HCT116 (cell line): ENCODE measurements around the gene CCDC83. TPM values are rescaled to one million over a fixed set of nuclear protein-coding genes. Genes with fewer than 3 reads are reported as not detected.

ENCODE experiments used
- ATAC-seq: fragments of 200-7000 bp; cut with Tn5 transposase; 2 replicates; pipeline ENCODE4 v1.9.1; 2020; ENCODE audit warnings: mild to moderate bottlenecking, moderate library complexity
- BruUV-seq: library from RNA; stranded (reverse); fragments of 400-500 nt; replicated peaks from 2 replicates; lab custom pipeline; 2021; lab: Mats Ljungman, UMichigan
- CTCF ChIA-PET: fragments of 300-600 bp; sonication (Branson Sonifier 250); formaldehyde crosslinking; loops from one replicate; lab custom pipeline; 2021; ENCODE audit warnings: antibody characterized with exemption; lab: Charles Lee
- POLR2A ChIA-PET: fragments of 300-600, 350-600 bp; sonication (Branson Sonifier 250); formaldehyde crosslinking; loops from one replicate; lab custom pipeline; 2021; ENCODE audit warnings: antibody characterized with exemption; lab: Charles Lee
- RAD21 ChIA-PET, 2 experiments: fragments of 300-600 bp; sonication (Branson Sonifier 250); formaldehyde crosslinking; loops; one replicate each; lab custom pipeline; 2023; ENCODE audit warnings: low total read pairs in 2 of 2; ENCODE audit not compliant: uncharacterized antibody in 2 of 2, unreplicated experiment in 2 of 2, low non-redundant PET in 1 of 2; lab: Charles Lee
- DNase-seq: peaks from one replicate; pipeline ENCODE4 v3.0.0-alpha.2; 2010; ENCODE audit warnings: low read depth, low spot score
- H2AFZ ChIP-seq: fragments of 200-600 bp; shearing (Covaris generic), sonication (generic); 2 replicates; pipeline ENCODE4 v1.6.1; 2017; ENCODE audit warnings: low read depth, mixed run types, mixed read lengths, antibody characterized with exemption, low read length; ENCODE audit not compliant: poor library complexity, severe bottlenecking
- H3K27ac ChIP-seq: 2 replicates; pipeline ENCODE4 v1.5.1; 2012; ENCODE audit warnings: low read depth, low read length
- H3K27me3 ChIP-seq: fragments of 200-600 bp; sonication (generic); 2 replicates; pipeline ENCODE4 v1.6.1; 2016; ENCODE audit warnings: mixed run types, low read length, mixed read lengths; ENCODE audit not compliant: insufficient read depth
- H3K36me3 ChIP-seq, 2 experiments: fragments of 200-500 bp in 1 of 2; fragments of 200-600 bp in 1 of 2; sonication (Bioruptor generic) in 1 of 2; sonication (generic) in 1 of 2; 2 replicates each; pipeline versions ENCODE4 v1.5.1 to v1.6.1; 2014 to 2016; ENCODE audit warnings: low read length in 2 of 2, inconsistent platforms in 1 of 2, mixed read lengths in 1 of 2, mixed run types in 1 of 2; ENCODE audit not compliant: insufficient read depth in 2 of 2, control insufficient read depth in 1 of 2
- H3K4me1 ChIP-seq, 2 experiments: fragments of 200-600 bp in 1 of 2; sonication (generic) in 1 of 2; 2 replicates each; pipeline versions ENCODE4 v1.5.1 to v1.6.1; 2012 to 2017; ENCODE audit warnings: low read length in 2 of 2, inconsistent platforms in 1 of 2, mild to moderate bottlenecking in 1 of 2, mixed read lengths in 1 of 2, mixed run types in 1 of 2, moderate library complexity in 1 of 2; ENCODE audit not compliant: insufficient read depth in 2 of 2, control insufficient read depth in 1 of 2
- H3K4me2 ChIP-seq: fragments of 200-600 bp; sonication (generic); 2 replicates; pipeline ENCODE4 v1.6.1; 2017; ENCODE audit warnings: mixed run types, low read length, mixed read lengths
- H3K4me3 ChIP-seq, 2 experiments: fragments of 200-600 bp in 1 of 2; sonication (generic) in 1 of 2; replicated peaks in 1 of 2; 2 replicates each; pipeline ENCODE4 v1.5.1; 2011 to 2016; ENCODE audit warnings: low read length in 2 of 2, control low read depth in 1 of 2, low read depth in 1 of 2, mild to moderate bottlenecking in 1 of 2, mixed read lengths in 1 of 2, mixed run types in 1 of 2
- H3K79me2 ChIP-seq: fragments of 200-600 bp; sonication (generic); 2 replicates; pipeline ENCODE4 v1.6.1; 2017; ENCODE audit warnings: mild to moderate bottlenecking, mixed run types, low read length, moderate library complexity, mixed read lengths; ENCODE audit not compliant: insufficient read depth
- H3K9ac ChIP-seq: fragments of 200-600 bp; sonication (generic); 2 replicates; pipeline ENCODE4 v1.6.1; 2016; ENCODE audit warnings: low read length, mixed read lengths
- H3K9me2 ChIP-seq: fragments of 200-600 bp; sonication (generic), shearing (Covaris generic); 2 replicates; pipeline ENCODE4 v1.6.1; 2017; ENCODE audit warnings: mixed run types, mild to moderate bottlenecking, moderate library complexity; ENCODE audit not compliant: insufficient read depth
- H3K9me3 ChIP-seq, 2 experiments: fragments of 200-500 bp in 1 of 2; fragments of 200-600 bp in 1 of 2; sonication (Bioruptor generic) in 1 of 2; sonication (generic) in 1 of 2; 2 replicates each; pipeline ENCODE4 v1.6.1; 2014 to 2017; ENCODE audit warnings: low read length in 2 of 2, mixed read lengths in 2 of 2, inconsistent platforms in 1 of 2, low read depth in 1 of 2, mild to moderate bottlenecking in 1 of 2, mixed run types in 1 of 2, moderate library complexity in 1 of 2; ENCODE audit not compliant: control insufficient read depth in 1 of 2, insufficient read depth in 1 of 2
- H4K20me1 ChIP-seq: fragments of 200-600 bp; sonication (generic), shearing (Covaris generic); 2 replicates; pipeline ENCODE4 v1.6.1; 2017; ENCODE audit warnings: mixed run types, mild to moderate bottlenecking, moderate library complexity; ENCODE audit not compliant: insufficient read depth
- ATF3 ChIP-seq: IDR thresholded peaks from 2 replicates; pipeline ENCODE4 v1.6.1; 2012
- CTCF ChIP-seq, 3 experiments: fragments of 200-600 bp in 1 of 3; sonication (generic) in 1 of 3; IDR thresholded peaks in 2 of 3; conservative IDR thresholded peaks in 1 of 3; 2 replicates each; pipeline ENCODE4 v1.5.1; 2012 to 2017; ENCODE audit warnings: low read depth in 2 of 3, low read length in 2 of 3, antibody characterized with exemption in 1 of 3, borderline replicate concordance in 1 of 3, control low read depth in 1 of 3, mild to moderate bottlenecking in 1 of 3, mixed read lengths in 1 of 3, mixed run types in 1 of 3, moderate library complexity in 1 of 3; ENCODE audit not compliant: insufficient read depth in 1 of 3
- EGR1 ChIP-seq: IDR thresholded peaks from 2 replicates; pipeline ENCODE4 v1.6.1; 2012; ENCODE audit warnings: low read depth
- EZH2 ChIP-seq: fragments of 200-600 bp; sonication (generic); IDR thresholded peaks from 2 replicates; pipeline ENCODE4 v1.6.1; 2017; ENCODE audit warnings: antibody characterized with exemption, mixed run types
- MAX ChIP-seq: IDR thresholded peaks from 2 replicates; pipeline ENCODE4 v1.6.1; 2012
- POLR2A ChIP-seq: IDR thresholded peaks from 2 replicates; pipeline ENCODE4 v1.7.0; 2011; ENCODE audit warnings: borderline replicate concordance; ENCODE audit not compliant: insufficient read depth, insufficient read length; ENCODE audit errors: extremely low read depth
- POLR2AphosphoS5 ChIP-seq: IDR thresholded peaks from 2 replicates; pipeline ENCODE4 v1.6.1; 2011; ENCODE audit warnings: mild to moderate bottlenecking, low read depth, low read length, moderate library complexity
- REST ChIP-seq: IDR thresholded peaks from 2 replicates; pipeline ENCODE4 v1.6.1; 2012; ENCODE audit warnings: low read depth
- SIN3A ChIP-seq: IDR thresholded peaks from 2 replicates; pipeline ENCODE4 v1.6.1; 2012; ENCODE audit warnings: low read depth
- SRF ChIP-seq: IDR thresholded peaks from 2 replicates; pipeline ENCODE4 v1.6.1; 2012; ENCODE audit warnings: low read depth
- TCF7L2 ChIP-seq: IDR thresholded peaks from 2 replicates; pipeline ENCODE4 v1.7.0; 2011; ENCODE audit warnings: borderline replicate concordance, inconsistent platforms; ENCODE audit not compliant: insufficient read depth, insufficient read length; ENCODE audit errors: extremely low read depth
- YY1 ChIP-seq: IDR thresholded peaks from 2 replicates; pipeline ENCODE4 v1.6.1; 2011; ENCODE audit warnings: low read length, low read depth, moderate library complexity, mild to moderate bottlenecking; ENCODE audit not compliant: insufficient replicate concordance; ENCODE audit errors: extremely low read depth
- ZFX ChIP-seq: fragments of 450-650 bp; IDR thresholded peaks from 2 replicates; pipeline ENCODE4 v1.6.1; 2017
- ZNF274 ChIP-seq: fragments of 200-500 bp; sonication (Bioruptor generic); IDR thresholded peaks from 2 replicates; pipeline ENCODE4 v1.6.1; 2014; ENCODE audit warnings: mild to moderate bottlenecking, low read depth, low read length, inconsistent platforms
- intact Hi-C: fragments of 100-400 bp; cut with micrococcal nuclease; formaldehyde crosslinking; loops from 2 replicates; pipeline ENCODE4 v1.10.0; 2022
- total RNA-seq: library from RNA; stranded (reverse); gene quantifications from one replicate; pipeline ENCODE4 v1.2.1, GENCODE V29; 2021; ENCODE audit not compliant: unreplicated experiment

The CCDC83 gene
- total RNA-seq, 1 experiment from 2014 or later = not detected

GRCh38 chr11:85955531-85955930 lies 100.3 kb downstream of the CCDC83 start:
- H2AFZ ChIP-seq = no peak overlapping the region
- no peak overlapping the region for H3K4me3 ChIP-seq
- no peak for TF ChIP-seq ZNF274
- TF ChIP-seq ATF3 = no peak
- TF ChIP-seq EGR1 = no peak
- no peak for TF ChIP-seq MAX
- no peak overlapping the region for H3K4me2 ChIP-seq
- H3K79me2 ChIP-seq = no peaks in the 10 kb centered on the region
- H3K27ac ChIP-seq = no peak overlapping the region
- intact Hi-C loops = no loop called here
- H3K4me1 ChIP-seq = peaks cover 0 to 4% of the 10 kb centered on the region in 2 experiments; a peak in 1 of 4 replicates
- H3K27me3 ChIP-seq = no peaks in the 10 kb centered on the region
- no peaks in the 10 kb centered on the region for H3K9me3 ChIP-seq
- RAD21 ChIA-PET = no interaction called here
- no peaks in the 10 kb centered on the region for H3K9me2 ChIP-seq
- no TSS peak for BruUV-seq
- POLR2A ChIA-PET = no interaction called here
- no peaks in the 10 kb centered on the region; a peak in 1 of 4 replicates for H3K36me3 ChIP-seq
- no peaks in the 10 kb centered on the region for H4K20me1 ChIP-seq
- DNase-seq (no peak), ATAC-seq (peak; percentile 38; the same call in 1 of the 2 replicates)
- H3K9ac ChIP-seq = no peak overlapping the region
- CTCF ChIA-PET = interaction anchor here (1.1 kb wide), 1 partner anchor 86 kb away, joined by 3 read pairs; no protein-coding TSS in a partner anchor

GRCh38 chr11:85960678-85961077 lies 105.5 kb downstream of the CCDC83 start:
- ATAC-seq = no peak
- TF ChIP-seq CTCF (IDR thresholded peaks at IDR 0.05 in 2 of 3, conservative IDR thresholded peaks at IDR 0.05 in 1 of 3; ENCODE audit: borderline replicate concordance in 1 of 3, insufficient read depth in 1 of 3, low read depth in 2 of 3, low read length in 2 of 3) = no peak
- no peak for TF ChIP-seq REST
- no peak for TF ChIP-seq YY1
- TF ChIP-seq SIN3A = no peak
- no peak for TF ChIP-seq POLR2A
- no peak for TF ChIP-seq ZFX
- no peak for TF ChIP-seq EZH2
- TF ChIP-seq POLR2AphosphoS5 = no peak
- no peak for TF ChIP-seq SRF
- no peak for TF ChIP-seq TCF7L2

More at GRCh38 chr11:85960678-85961077, 105.5 kb downstream of the CCDC83 start:
- ChIA-PET RAD21 (no interaction called here), CTCF (no interaction called here), POLR2A (interaction anchor here (0.7 kb wide), 1 partner anchor 12 kb away, joined by 3 read pairs; no protein-coding TSS in a partner anchor)
- Histone ChIP-seq H3K27me3 (no peaks in the 10 kb centered on the region), H3K27ac (no peak overlapping the region), H3K9me2 (no peaks in the 10 kb centered on the region), H3K9ac (no peak overlapping the region), H3K4me3 (no peak overlapping the region), H3K9me3 (no peaks in the 10 kb centered on the region), H2AFZ (no peak overlapping the region), H3K4me1 (peaks cover 0 to 1% of the 10 kb centered on the region in 2 experiments; a peak in 1 of 4 replicates), H3K79me2 (peaks cover 4% of the 10 kb centered on the region; the same call in 1 of the 2 replicates), H3K36me3 (no peaks in the 10 kb centered on the region; a peak in 1 of 4 replicates), H4K20me1 (no peaks in the 10 kb centered on the region), H3K4me2 (no peak overlapping the region)
- BruUV-seq = no TSS peak
- DNase-seq = no peak
- intact Hi-C loops = no loop called here
